GM12873 (cell line): ENCODE data around the gene FTCDNL1.

Source experiments
- TF ChIP-seq, protein P1 (sequence below): IDR thresholded peaks from 2 replicates; pipeline ENCODE4 v1.5.1; 2012; ENCODE audit warnings: low read depth, mild to moderate bottlenecking, moderate library complexity, low read length, control low read depth; ENCODE audit not compliant: insufficient read depth; ENCODE audit errors: missing control alignments

Gene FTCDNL1

DNA sequence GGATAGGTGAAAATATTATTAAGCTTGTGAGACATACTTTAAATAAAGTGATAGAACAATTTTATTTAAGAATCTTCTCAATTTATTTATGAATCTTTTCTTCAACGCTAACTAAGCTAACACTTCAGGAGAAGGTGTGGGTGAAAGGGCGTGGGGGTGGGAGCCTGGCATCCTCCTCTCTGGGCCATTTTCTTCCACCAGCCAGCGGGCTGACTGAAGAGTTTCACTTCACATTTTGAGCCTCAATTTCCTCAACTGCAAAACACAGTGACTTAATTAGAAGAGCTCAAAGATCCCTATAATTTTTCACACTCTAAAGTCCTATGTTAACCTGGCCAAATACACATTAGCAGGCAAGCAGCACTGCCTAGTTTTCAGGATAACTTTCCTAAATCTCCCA, 94.8 kb downstream of the FTCDNL1 start:
- TF ChIP-seq, protein P1, sequence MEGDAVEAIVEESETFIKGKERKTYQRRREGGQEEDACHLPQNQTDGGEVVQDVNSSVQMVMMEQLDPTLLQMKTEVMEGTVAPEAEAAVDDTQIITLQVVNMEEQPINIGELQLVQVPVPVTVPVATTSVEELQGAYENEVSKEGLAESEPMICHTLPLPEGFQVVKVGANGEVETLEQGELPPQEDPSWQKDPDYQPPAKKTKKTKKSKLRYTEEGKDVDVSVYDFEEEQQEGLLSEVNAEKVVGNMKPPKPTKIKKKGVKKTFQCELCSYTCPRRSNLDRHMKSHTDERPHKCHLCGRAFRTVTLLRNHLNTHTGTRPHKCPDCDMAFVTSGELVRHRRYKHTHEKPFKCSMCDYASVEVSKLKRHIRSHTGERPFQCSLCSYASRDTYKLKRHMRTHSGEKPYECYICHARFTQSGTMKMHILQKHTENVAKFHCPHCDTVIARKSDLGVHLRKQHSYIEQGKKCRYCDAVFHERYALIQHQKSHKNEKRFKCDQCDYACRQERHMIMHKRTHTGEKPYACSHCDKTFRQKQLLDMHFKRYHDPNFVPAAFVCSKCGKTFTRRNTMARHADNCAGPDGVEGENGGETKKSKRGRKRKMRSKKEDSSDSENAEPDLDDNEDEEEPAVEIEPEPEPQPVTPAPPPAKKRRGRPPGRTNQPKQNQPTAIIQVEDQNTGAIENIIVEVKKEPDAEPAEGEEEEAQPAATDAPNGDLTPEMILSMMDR, result no peak

DNA sequence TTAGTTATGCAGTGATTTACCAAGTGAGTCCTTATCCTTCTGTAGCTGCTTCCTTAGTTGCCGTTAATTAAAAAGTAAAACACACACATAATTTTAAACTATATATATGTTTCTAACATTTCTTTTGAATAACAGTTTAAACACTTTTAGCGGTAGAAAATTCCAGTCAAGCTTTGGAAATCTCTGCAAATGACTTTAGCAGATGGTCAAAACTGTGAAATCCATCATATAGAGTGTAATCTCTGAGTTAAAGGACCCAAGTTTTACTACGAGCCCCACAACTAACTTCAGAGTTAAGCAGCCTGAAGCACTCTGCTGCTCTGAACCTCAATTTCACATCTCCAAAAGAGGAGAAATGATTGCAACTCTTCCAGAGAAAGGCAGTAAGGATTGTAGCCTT, 96.2 kb downstream of the FTCDNL1 start:
- TF ChIP-seq, protein P1, result no peak

DNA sequence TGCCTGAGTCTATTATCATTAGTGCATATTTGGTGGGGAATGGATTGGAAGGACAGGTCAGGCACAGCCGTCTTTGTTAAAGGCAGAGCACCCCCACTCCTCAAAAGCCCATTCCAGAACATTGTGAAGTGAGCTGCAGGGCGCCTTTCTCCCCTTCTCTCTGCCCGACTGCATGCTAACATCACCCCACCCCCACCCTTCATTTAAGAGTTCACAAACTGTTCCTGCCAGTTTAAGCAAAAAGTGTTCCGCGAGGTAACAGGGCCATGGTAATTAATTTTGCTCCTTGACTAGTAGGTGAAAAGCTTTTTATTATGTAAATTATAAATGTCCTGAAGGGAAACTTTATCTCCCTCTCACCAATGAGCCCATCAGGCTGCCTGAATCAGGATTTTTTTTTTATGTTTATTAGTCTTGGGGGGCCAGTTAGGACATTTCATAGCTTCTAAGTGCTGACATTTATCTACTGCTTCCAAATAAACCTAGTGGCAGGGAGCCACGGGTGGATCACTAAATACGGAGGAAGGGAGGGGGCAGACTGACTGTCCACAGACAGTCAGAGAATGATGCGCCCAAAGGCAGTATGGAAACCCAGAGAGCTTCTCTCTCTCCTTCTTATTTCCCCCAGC, 99.4 kb downstream of the FTCDNL1 start:
- TF ChIP-seq, protein P1, result no peak

DNA sequence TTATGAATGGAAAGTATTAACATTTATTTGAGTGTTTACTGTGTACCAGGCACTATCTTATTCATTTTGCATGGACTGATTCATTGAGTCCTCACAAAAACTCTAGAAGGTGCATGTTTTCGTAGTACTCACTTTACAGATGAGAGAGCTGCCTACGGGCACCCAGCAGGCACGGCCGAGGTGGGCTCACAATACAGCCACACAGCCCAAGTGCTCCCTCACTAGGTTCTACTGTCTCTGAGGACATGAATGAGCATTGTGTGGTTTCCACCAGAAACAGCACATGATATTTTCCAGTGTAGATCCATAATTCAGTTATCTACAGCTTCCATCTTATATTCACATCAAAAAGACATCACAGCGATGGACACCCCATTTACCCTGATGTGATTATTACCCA, 101.4 kb downstream of the FTCDNL1 start:
- TF ChIP-seq, protein P1, result no peak

DNA sequence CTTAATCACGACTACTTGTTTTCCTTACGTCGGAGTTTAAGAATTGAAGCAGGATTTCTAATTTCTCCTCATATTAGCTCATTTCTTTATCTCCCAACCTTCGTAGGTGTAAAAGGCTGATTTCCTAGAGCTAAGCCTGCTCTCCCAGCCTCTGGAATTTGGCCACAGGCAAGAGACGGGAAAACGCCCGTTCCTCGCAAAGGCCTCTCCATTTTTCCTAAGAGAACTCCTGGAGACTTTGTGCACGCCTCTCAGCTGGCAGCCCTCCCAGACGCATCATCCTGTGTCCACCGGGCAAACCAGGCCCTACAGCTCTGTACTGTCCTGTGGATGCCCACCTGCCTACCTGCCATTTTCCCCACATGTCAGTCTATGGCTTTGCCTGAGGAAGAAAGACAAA, 106.3 kb downstream of the FTCDNL1 start:
- TF ChIP-seq, protein P1, result no peak

DNA sequence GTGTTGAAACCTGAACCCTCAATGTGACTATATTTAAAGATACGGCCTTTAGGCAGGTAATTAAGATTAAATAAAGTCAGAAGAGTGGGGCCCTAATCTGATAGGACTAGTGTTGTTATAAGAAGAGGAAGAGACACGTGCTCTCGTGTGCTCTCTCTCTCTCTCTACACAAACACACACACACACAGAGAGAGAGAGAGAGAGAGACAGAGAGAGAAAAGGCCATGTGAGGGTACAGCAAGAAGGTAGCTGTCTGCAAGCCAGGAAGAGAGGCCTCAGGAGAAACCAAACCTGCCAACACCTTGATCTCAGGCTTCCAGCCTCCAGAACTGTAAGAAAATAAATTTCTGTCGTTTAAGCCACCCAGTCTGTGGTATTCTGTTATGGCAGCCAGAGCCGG, 106.7 kb downstream of the FTCDNL1 start:
- TF ChIP-seq, protein P1, result no peak

DNA sequence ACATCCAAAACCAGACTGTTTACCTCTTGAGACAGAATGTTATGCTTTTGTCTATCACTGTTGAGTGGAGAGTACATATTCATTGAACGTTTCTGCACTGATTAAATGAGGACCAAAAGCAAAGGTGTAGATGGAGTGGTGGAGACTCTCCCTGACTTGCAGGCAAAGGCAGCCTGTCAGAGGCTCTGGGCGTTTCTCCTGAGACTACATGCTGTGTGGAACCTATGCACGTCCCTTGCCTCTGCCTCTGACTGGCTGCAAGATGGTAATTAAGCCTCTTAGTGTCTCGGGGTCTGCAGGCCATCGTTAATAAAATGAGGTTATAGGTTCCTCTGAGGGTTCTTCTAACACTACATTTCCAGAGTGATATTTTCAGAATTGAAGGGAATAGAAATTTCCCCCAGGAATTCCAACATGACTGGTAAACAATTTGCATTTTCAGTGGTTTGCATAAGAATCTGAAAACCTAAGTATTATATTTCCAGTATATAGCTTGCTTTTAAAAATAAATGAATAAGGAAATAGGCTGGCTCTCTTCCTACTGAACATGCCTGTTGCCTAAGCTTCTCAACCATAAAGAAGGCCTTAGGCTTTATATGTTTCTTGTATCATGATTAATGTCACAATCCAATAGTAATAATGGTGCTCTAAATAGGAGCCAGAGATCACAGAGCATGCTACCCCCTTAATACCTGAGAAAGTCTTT, 107.4 kb downstream of the FTCDNL1 start:
- TF ChIP-seq, protein P1, result no peak
